Endothelial cell of umbilical vein (primary cell): ENCODE data around the gene SELENOM. TPM values are rescaled to one million over a fixed set of nuclear protein-coding genes. Genes with fewer than 3 reads are reported as not detected.

Experiments
- BruUV-seq: library from RNA; stranded (reverse); fragments of 400-500 nt; replicated peaks from 2 replicates; lab custom pipeline; 2021; lab: Mats Ljungman, UMichigan
- CTCF ChIA-PET: fragments of 300-600, 350-600 bp; sonication (Branson Sonifier 250); formaldehyde crosslinking; loops from one replicate; lab custom pipeline; 2021; ENCODE audit warnings: antibody characterized with exemption, inconsistent platforms; lab: Charles Lee
- POLR2A ChIA-PET: fragments of 300-600, 350-600 bp; sonication (Branson Sonifier 250); formaldehyde crosslinking; loops from one replicate; lab custom pipeline; 2021; ENCODE audit warnings: antibody characterized with exemption, inconsistent platforms; lab: Charles Lee
- DNase-seq: peaks from one replicate; pipeline ENCODE4 v3.0.0-alpha.2; 2011; ENCODE audit warnings: low read depth, low spot score
- FAIRE-seq: peaks from 2 replicates; lab custom pipeline; 2011; peaks lifted over from hg19 to GRCh38; lab: Jason Lieb, UNC
- H2AFZ ChIP-seq: 2 replicates; pipeline ENCODE4 v1.6.0; 2012; ENCODE audit warnings: low read depth, low read length, control low read depth, inconsistent platforms
- H3K27ac ChIP-seq: 2 replicates; pipeline ENCODE4 v1.5.1; 2011; ENCODE audit warnings: low read depth, mild to moderate bottlenecking, control low read depth, low read length, moderate library complexity; ENCODE audit not compliant: insufficient read depth
- H3K27me3 ChIP-seq, 2 experiments: 2 replicates each; pipeline versions ENCODE4 v1.6.0 to v1.6.1; 2011; ENCODE audit warnings: low read length in 2 of 2, mixed read lengths in 1 of 2; ENCODE audit not compliant: control insufficient read depth in 2 of 2, insufficient read depth in 2 of 2
- H3K36me3 ChIP-seq, 2 experiments: 2 replicates in 1 of 2; 3 replicates in 1 of 2; pipeline ENCODE4 v1.5.1; 2011; ENCODE audit warnings: low read length in 2 of 2, mild to moderate bottlenecking in 1 of 2, moderate library complexity in 1 of 2; ENCODE audit not compliant: control insufficient read depth in 2 of 2, insufficient read depth in 2 of 2; ENCODE audit errors: extremely low read depth in 1 of 2
- H3K4me1 ChIP-seq: 3 replicates; pipeline ENCODE4 v1.5.1; 2011; ENCODE audit warnings: mild to moderate bottlenecking, low read length; ENCODE audit not compliant: control insufficient read depth, insufficient read depth; ENCODE audit errors: extremely low read depth
- H3K4me2 ChIP-seq: 2 replicates; pipeline ENCODE4 v1.6.1; 2011; ENCODE audit warnings: low read length, control low read depth, mixed read lengths; ENCODE audit not compliant: insufficient read depth
- H3K4me3 ChIP-seq, 3 experiments: fragments of 200-600 bp in 1 of 3; sonication (generic), shearing (Covaris generic) in 1 of 3; replicated peaks in 1 of 3; 2 replicates each; pipeline ENCODE4 v1.5.1; 2011 to 2016; ENCODE audit warnings: control low read depth in 3 of 3, low read length in 3 of 3, mild to moderate bottlenecking in 2 of 3, inconsistent platforms in 1 of 3, low read depth in 1 of 3, moderate library complexity in 1 of 3; ENCODE audit not compliant: insufficient read depth in 1 of 3
- H3K79me2 ChIP-seq: 2 replicates; pipeline ENCODE4 v1.6.0; 2012; ENCODE audit warnings: low read length, inconsistent platforms; ENCODE audit not compliant: control insufficient read depth, insufficient read depth
- H3K9ac ChIP-seq: replicated peaks from 2 replicates; pipeline ENCODE3; 2011; ENCODE audit warnings: low read length, control low read depth; ENCODE audit not compliant: insufficient read depth; ENCODE audit errors: extremely low read depth
- H3K9me1 ChIP-seq: replicated peaks from 3 replicates; pipeline ENCODE4 v1.6.0; 2011; ENCODE audit warnings: mild to moderate bottlenecking, low read length; ENCODE audit not compliant: control insufficient read depth, insufficient read depth; ENCODE audit errors: extremely low read depth
- H3K9me3 ChIP-seq: replicated peaks from 2 replicates; pipeline ENCODE4 v1.5.1; 2012; ENCODE audit warnings: low read length, inconsistent platforms; ENCODE audit not compliant: control insufficient read depth, insufficient read depth
- H4K20me1 ChIP-seq: replicated peaks from 2 replicates; pipeline ENCODE3; 2011; ENCODE audit warnings: mild to moderate bottlenecking, low read length; ENCODE audit not compliant: control insufficient read depth, insufficient read depth; ENCODE audit errors: extremely low read depth
- EZH2 ChIP-seq: IDR thresholded peaks from 2 replicates; pipeline ENCODE4 v1.6.1; 2012; ENCODE audit warnings: borderline replicate concordance, low read depth, mild to moderate bottlenecking, moderate library complexity, low read length, inconsistent platforms; ENCODE audit not compliant: severe bottlenecking
- FOS ChIP-seq: IDR thresholded peaks from 2 replicates; pipeline ENCODE4 v1.6.1; 2011; ENCODE audit warnings: mild to moderate bottlenecking, low read length, moderate library complexity, borderline replicate concordance; ENCODE audit not compliant: insufficient read depth
- GATA2 ChIP-seq: IDR thresholded peaks from 2 replicates; pipeline ENCODE4 v1.7.0; 2011; ENCODE audit warnings: low read depth, mild to moderate bottlenecking, moderate library complexity, mixed read lengths, low read length; ENCODE audit not compliant: insufficient read length, insufficient read depth
- JUN ChIP-seq: IDR thresholded peaks from 2 replicates; pipeline ENCODE4 v1.6.1; 2011; ENCODE audit warnings: borderline replicate concordance, low read depth; ENCODE audit not compliant: insufficient read length, insufficient read depth
- MYC ChIP-seq: IDR thresholded peaks from one replicate; pipeline ENCODE4 v1.6.1; 2011; ENCODE audit warnings: mild to moderate bottlenecking, low read depth, low read length
- POLR2A ChIP-seq: IDR thresholded peaks from 2 replicates; pipeline ENCODE4 v1.6.1; 2012; ENCODE audit warnings: low read depth, mild to moderate bottlenecking, control low read depth, low read length
- POLR2AphosphoS5 ChIP-seq: IDR thresholded peaks from 2 replicates; pipeline ENCODE4 v1.6.1; 2012; ENCODE audit warnings: low read depth, mild to moderate bottlenecking, control low read depth, low read length, moderate library complexity; ENCODE audit not compliant: insufficient read depth
- dilution Hi-C: fragments of 300-500 bp; cut with MboI; formaldehyde crosslinking; loops from one replicate; pipeline ENCODE4 v1.15.0; 2019; ENCODE audit warnings: low sequenced_read_pairs; ENCODE audit not compliant: extremely low pct_ligation_motif_present
- intact Hi-C: fragments of 100-400 bp; cut with micrococcal nuclease; formaldehyde crosslinking; loops from one replicate; pipeline ENCODE4 v1.10.0; 2022
- polyA plus RNA-seq, 4 experiments: library from polyadenylated mRNA; depleted of rRNA in 3 of 4; stranded (reverse) in 3 of 4; unstranded in 1 of 4; fragments of >200 nt; gene quantifications; 2 replicates each; pipeline versions ENCODE4 v1.2.1 to v1.2.3, GENCODE V29; 2011 to 2012; ENCODE audit warnings: missing spikeins in 1 of 4
- total RNA-seq: library from RNA; stranded (reverse); gene quantifications from 2 replicates; pipeline ENCODE4 v1.2.3, GENCODE V29; 2021
- TF ChIP-seq, protein P1 (sequence below): IDR thresholded peaks from 2 replicates; pipeline ENCODE4 v1.6.1; 2011; ENCODE audit not compliant: insufficient read depth, insufficient read length
- TF ChIP-seq, protein P2 (sequence below), 2 donors: IDR thresholded peaks; 1 replicate in 1 of 2; 2 replicates in 1 of 2; pipeline ENCODE4 v1.5.1; 2011; ENCODE audit warnings: low read length in 2 of 2, mild to moderate bottlenecking in 2 of 2, moderate library complexity in 2 of 2, control low read depth in 1 of 2, inconsistent platforms in 1 of 2, low read depth in 1 of 2; ENCODE audit not compliant: insufficient read depth in 1 of 2; ENCODE audit errors: extremely low read depth in 1 of 2

Gene SELENOM
- total and polyA plus RNA-seq, 2 donors (not counting 3 experiments of a cell fraction or from before 2014, with no cell fraction given): 29.6 to 87.1 TPM

GRCh38 chr22:31085493-31085824 is 21.9 kb downstream of the SELENOM start:
- Histone ChIP-seq H3K9me1 (no peaks in the 10 kb centered on the region), H3K27me3 (no peaks in the 10 kb centered on the region), H3K36me3 (peaks cover 18 to 31% of the 10 kb centered on the region in 2 experiments), H4K20me1 (no peaks in the 10 kb centered on the region), H3K4me2 (peak overlapping the region; percentile 74), H3K4me1 (peaks cover 31% of the 10 kb centered on the region), H3K27ac (peak overlapping the region; percentile 78), H2AFZ (no peak overlapping the region), H3K79me2 (peaks cover 80% of the 10 kb centered on the region), H3K4me3 (peak overlapping the region in 2 of 3 experiments; percentile 59 to 71), H3K9ac (peak overlapping the region; percentile 76), H3K9me3 (no peaks in the 10 kb centered on the region)
- dilution Hi-C loops (no loop called here), intact Hi-C loops (loop anchor here (1.0 kb wide), 2 partner anchors 137 to 322 kb away; no protein-coding TSS in a partner anchor)
- DNase-seq (no peak), FAIRE-seq (no peak)
- no TSS peak for BruUV-seq
- ChIA-PET CTCF (interaction anchor here (0.6 to 5.9 kb wide), 40 partner anchors 10 to 640 kb away, joined by 3 to 150 read pairs (median 5); partner anchors contain the start of genes MORC2, PLA2G3, SELENOM and TUG1), POLR2A (interaction anchor here (0.9 to 2.5 kb wide), 2 partner anchors 116 to 132 kb away, joined by 3 to 24 read pairs; partner anchors contain the start of genes MORC2 and TUG1)
- TF ChIP-seq EZH2: no peak
- TF ChIP-seq, protein P1, sequence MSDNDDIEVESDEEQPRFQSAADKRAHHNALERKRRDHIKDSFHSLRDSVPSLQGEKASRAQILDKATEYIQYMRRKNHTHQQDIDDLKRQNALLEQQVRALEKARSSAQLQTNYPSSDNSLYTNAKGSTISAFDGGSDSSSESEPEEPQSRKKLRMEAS: no peak
- no peak for TF ChIP-seq POLR2A
- TF ChIP-seq POLR2AphosphoS5: no peak
- TF ChIP-seq JUN: no peak
- TF ChIP-seq, protein P2, sequence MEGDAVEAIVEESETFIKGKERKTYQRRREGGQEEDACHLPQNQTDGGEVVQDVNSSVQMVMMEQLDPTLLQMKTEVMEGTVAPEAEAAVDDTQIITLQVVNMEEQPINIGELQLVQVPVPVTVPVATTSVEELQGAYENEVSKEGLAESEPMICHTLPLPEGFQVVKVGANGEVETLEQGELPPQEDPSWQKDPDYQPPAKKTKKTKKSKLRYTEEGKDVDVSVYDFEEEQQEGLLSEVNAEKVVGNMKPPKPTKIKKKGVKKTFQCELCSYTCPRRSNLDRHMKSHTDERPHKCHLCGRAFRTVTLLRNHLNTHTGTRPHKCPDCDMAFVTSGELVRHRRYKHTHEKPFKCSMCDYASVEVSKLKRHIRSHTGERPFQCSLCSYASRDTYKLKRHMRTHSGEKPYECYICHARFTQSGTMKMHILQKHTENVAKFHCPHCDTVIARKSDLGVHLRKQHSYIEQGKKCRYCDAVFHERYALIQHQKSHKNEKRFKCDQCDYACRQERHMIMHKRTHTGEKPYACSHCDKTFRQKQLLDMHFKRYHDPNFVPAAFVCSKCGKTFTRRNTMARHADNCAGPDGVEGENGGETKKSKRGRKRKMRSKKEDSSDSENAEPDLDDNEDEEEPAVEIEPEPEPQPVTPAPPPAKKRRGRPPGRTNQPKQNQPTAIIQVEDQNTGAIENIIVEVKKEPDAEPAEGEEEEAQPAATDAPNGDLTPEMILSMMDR (IDR thresholded peaks at IDR 0.05; ENCODE audit: extremely low read depth in 1 of 2, insufficient read depth in 1 of 2, low read depth in 1 of 2, low read length in 2 of 2): no peak
- no peak for TF ChIP-seq MYC
- no peak for TF ChIP-seq GATA2
- TF ChIP-seq FOS: no peak
